Activated T-cell treated with anti-CD3 and anti-CD28 coated beads, Interleukin-2, amount 50 U/mL, for 72 hours (primary cell): ENCODE data around the gene ZFAND3. TPM values are rescaled to one million over a fixed set of nuclear protein-coding genes. Genes with fewer than 3 reads are reported as not detected.

ENCODE experiments used
- ATAC-seq, 2 donors: fragments of 150-1000 bp; cut with Tn5 transposase; replicated peaks in 1 of 2; 2 replicates each; pipeline ENCODE4 v1.10.0; 2021; ENCODE audit warnings: moderate library complexity in 2 of 2, mild to moderate bottlenecking in 1 of 2
- DNase-seq, 2 donors: peaks; one replicate each; pipeline ENCODE4 v3.0.0; 2021 to 2022; ENCODE audit warnings: mixed read lengths in 1 of 2
- H3K27ac Mint-ChIP-seq: one replicate; pipeline ENCODE4 v1.8.0; 2022; ENCODE audit warnings: mild to moderate bottlenecking, moderate library complexity, mixed read lengths
- H3K27me3 Mint-ChIP-seq: one replicate; pipeline ENCODE4 v1.8.0; 2022; ENCODE audit warnings: low read depth, mixed read lengths
- H3K36me3 Mint-ChIP-seq, 2 donors: one replicate each; pipeline ENCODE4 v1.8.0; 2022; ENCODE audit warnings: mixed read lengths in 2 of 2, mild to moderate bottlenecking in 1 of 2; ENCODE audit not compliant: insufficient read depth in 2 of 2
- H3K4me1 Mint-ChIP-seq: one replicate; pipeline ENCODE4 v1.8.0; 2022; ENCODE audit warnings: low read depth, mixed read lengths
- H3K4me3 Mint-ChIP-seq, 2 donors: one replicate each; pipeline ENCODE4 v1.8.0; 2022; ENCODE audit warnings: mild to moderate bottlenecking in 2 of 2, mixed read lengths in 2 of 2, moderate library complexity in 2 of 2
- H3K9me3 Mint-ChIP-seq, 2 donors: one replicate each; pipeline ENCODE4 v1.8.0; 2022; ENCODE audit warnings: mixed read lengths in 2 of 2
- total RNA-seq, 2 donors: library from RNA; stranded (reverse); gene quantifications; one replicate each; pipeline ENCODE4 v1.2.3, GENCODE V29; 2022

Gene ZFAND3
- total RNA-seq, 2 donors from 2014 or later = 93.9 to 114 TPM

GRCh38 chr6:37972994-37973757, 153.6 kb downstream of the ZFAND3 start:
- ATAC-seq (peak; percentile 69 to 73), DNase-seq (no peak)
- Mint-ChIP-seq H3K9me3 (no peaks in the 10 kb centered on the region), H3K4me1 (peaks cover 38% of the 10 kb centered on the region), H3K27ac (peak overlapping the region; percentile 75), H3K4me3 (peak overlapping the region in 1 of 2 donors; percentile 34), H3K27me3 (no peaks in the 10 kb centered on the region), H3K36me3 (peaks cover 11 to 30% of the 10 kb centered on the region in 2 donors)

- ATAC-seq (no peak), DNase-seq (no peak)
- H3K4me1 Mint-ChIP-seq = peaks cover 43% of the 10 kb centered on the region
- no peaks in the 10 kb centered on the region for H3K27me3 Mint-ChIP-seq
- no peak overlapping the region for H3K4me3 Mint-ChIP-seq
- no peak overlapping the region for H3K27ac Mint-ChIP-seq
- peaks cover 11 to 30% of the 10 kb centered on the region in 2 donors for H3K36me3 Mint-ChIP-seq
- H3K9me3 Mint-ChIP-seq = no peaks in the 10 kb centered on the region
These were observed 154.9 kb downstream of the ZFAND3 start for GRCh38 chr6:37974381-37974780.

GRCh38 chr6:37974943-37975342, 155.4 kb downstream of the ZFAND3 start:
- Mint-ChIP-seq H3K4me3 (no peak overlapping the region), H3K9me3 (no peaks in the 10 kb centered on the region), H3K27me3 (no peaks in the 10 kb centered on the region), H3K4me1 (peaks cover 49% of the 10 kb centered on the region), H3K27ac (no peak overlapping the region), H3K36me3 (peaks cover 11 to 30% of the 10 kb centered on the region in 2 donors)
- ATAC-seq = no peak
- DNase-seq = no peak

GRCh38 chr6:37977715-37978114, 158.2 kb downstream of the ZFAND3 start:
- Mint-ChIP-seq H3K4me3 (no peak overlapping the region), H3K27ac (no peak overlapping the region), H3K36me3 (peaks cover 11 to 26% of the 10 kb centered on the region in 2 donors), H3K4me1 (peaks cover 63% of the 10 kb centered on the region), H3K9me3 (no peaks in the 10 kb centered on the region), H3K27me3 (no peaks in the 10 kb centered on the region)
- no peak for DNase-seq
- ATAC-seq = no peak

- Mint-ChIP-seq H3K36me3 (peaks cover 6 to 18% of the 10 kb centered on the region in 2 donors), H3K27me3 (no peaks in the 10 kb centered on the region), H3K27ac (no peak overlapping the region), H3K9me3 (peaks cover 2% of the 10 kb centered on the region in 2 donors), H3K4me1 (peaks cover 67% of the 10 kb centered on the region), H3K4me3 (no peak overlapping the region)
- ATAC-seq = no peak
- DNase-seq = no peak
These were observed 160.1 kb downstream of the ZFAND3 start for GRCh38 chr6:37979392-37980221.

GRCh38 chr6:37980222-37980595, 160.7 kb downstream of the ZFAND3 start:
- no peak for ATAC-seq
- Mint-ChIP-seq H3K4me3 (no peak overlapping the region), H3K27ac (no peak overlapping the region), H3K27me3 (no peaks in the 10 kb centered on the region), H3K9me3 (peaks cover 2% of the 10 kb centered on the region in 2 donors), H3K36me3 (peaks cover 3 to 14% of the 10 kb centered on the region in 2 donors), H3K4me1 (peaks cover 73% of the 10 kb centered on the region)
- no peak for DNase-seq

GRCh38 chr6:37981626-37982025, 162.1 kb downstream of the ZFAND3 start:
- DNase-seq (no peak), ATAC-seq (no peak)
- peaks cover 2% of the 10 kb centered on the region in 2 donors for H3K9me3 Mint-ChIP-seq
- no peaks in the 10 kb centered on the region for H3K27me3 Mint-ChIP-seq
- H3K27ac Mint-ChIP-seq = no peak overlapping the region
- H3K4me1 Mint-ChIP-seq = peaks cover 84% of the 10 kb centered on the region
- H3K4me3 Mint-ChIP-seq = no peak overlapping the region
- peaks cover 0 to 6% of the 10 kb centered on the region in 2 donors for H3K36me3 Mint-ChIP-seq

- Mint-ChIP-seq H3K27me3 (no peaks in the 10 kb centered on the region), H3K9me3 (peaks cover 2% of the 10 kb centered on the region in 2 donors), H3K27ac (no peak overlapping the region), H3K36me3 (peaks cover 0 to 6% of the 10 kb centered on the region in 2 donors), H3K4me1 (peaks cover 88% of the 10 kb centered on the region), H3K4me3 (no peak overlapping the region)
- DNase-seq (no peak), ATAC-seq (no peak)
These were observed 162.8 kb downstream of the ZFAND3 start for GRCh38 chr6:37982317-37982716.

GRCh38 chr6:37983720-37984501, 164.4 kb downstream of the ZFAND3 start:
- H3K9me3 Mint-ChIP-seq = peaks cover 2% of the 10 kb centered on the region in 2 donors
- peaks cover 0 to 3% of the 10 kb centered on the region in 2 donors for H3K36me3 Mint-ChIP-seq
- ATAC-seq (peak; percentile 66 to 73), DNase-seq (no peak)
- H3K27ac Mint-ChIP-seq = peak overlapping the region; percentile 90
- H3K4me1 Mint-ChIP-seq = peaks cover 88% of the 10 kb centered on the region
- H3K27me3 Mint-ChIP-seq = no peaks in the 10 kb centered on the region
- H3K4me3 Mint-ChIP-seq = peak overlapping the region; percentile 31 to 52

- no peak for ATAC-seq
- H3K36me3 Mint-ChIP-seq = peaks cover 0 to 3% of the 10 kb centered on the region in 2 donors
- no peak for DNase-seq
- H3K27me3 Mint-ChIP-seq = no peaks in the 10 kb centered on the region
- H3K9me3 Mint-ChIP-seq = peaks cover 2% of the 10 kb centered on the region in 2 donors
- peak overlapping the region; percentile 31 to 52 for H3K4me3 Mint-ChIP-seq
- peaks cover 85% of the 10 kb centered on the region for H3K4me1 Mint-ChIP-seq
- H3K27ac Mint-ChIP-seq = peak overlapping the region; percentile 90
These were observed 165.1 kb downstream of the ZFAND3 start for GRCh38 chr6:37984578-37984977.

- H3K27me3 Mint-ChIP-seq = no peaks in the 10 kb centered on the region
- peak overlapping the region; percentile 81 for H3K27ac Mint-ChIP-seq
- ATAC-seq (peak; percentile 14 to 47), DNase-seq (peak; percentile 40 to 52)
- peaks cover 85% of the 10 kb centered on the region for H3K4me1 Mint-ChIP-seq
- H3K36me3 Mint-ChIP-seq = peaks cover 0 to 3% of the 10 kb centered on the region in 2 donors
- H3K9me3 Mint-ChIP-seq = peaks cover 2% of the 10 kb centered on the region in 2 donors
- peak overlapping the region in 1 of 2 donors; percentile 6 for H3K4me3 Mint-ChIP-seq
These were observed 165.8 kb downstream of the ZFAND3 start for GRCh38 chr6:37985355-37985754.

- Mint-ChIP-seq H3K4me1 (peaks cover 74% of the 10 kb centered on the region), H3K4me3 (peak overlapping the region in 1 of 2 donors; percentile 6), H3K9me3 (peaks cover 2% of the 10 kb centered on the region in 2 donors), H3K27me3 (no peaks in the 10 kb centered on the region), H3K27ac (peak overlapping the region; percentile 6), H3K36me3 (peaks cover 0 to 3% of the 10 kb centered on the region in 2 donors)
- DNase-seq = peak; percentile 34 to 55
- ATAC-seq = peak; percentile 73
These were observed 167.5 kb downstream of the ZFAND3 start for GRCh38 chr6:37987018-37987417.
